ENCODE measurements around the gene NUDT4. TPM values are rescaled to one million over a fixed set of nuclear protein-coding genes. Genes with fewer than 3 reads are reported as not detected.

Gene NUDT4
- total and polyA plus RNA-seq, 2 of the 4 experiments (the other 2 are of a cell fraction): 23.6 to 25.6 TPM

DNA sequence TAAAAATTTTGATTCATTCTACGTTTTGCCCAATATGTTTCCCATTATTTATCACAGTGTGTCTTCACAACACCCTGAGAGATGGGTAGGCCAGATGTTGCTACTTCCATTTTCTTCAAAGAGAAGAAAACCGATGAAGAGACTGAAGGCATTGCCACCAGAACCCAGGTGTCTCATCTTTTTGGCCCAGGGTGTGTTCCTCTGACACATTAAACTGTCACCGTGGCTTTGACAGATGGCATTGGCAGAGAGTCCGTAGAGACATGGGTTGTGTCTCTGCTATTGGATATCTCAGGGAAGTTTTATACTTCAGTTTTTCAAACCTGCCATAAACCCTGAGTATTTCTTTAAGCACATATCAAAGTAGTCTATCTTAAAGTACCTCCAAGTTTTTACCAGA is 11.3 kb upstream of the NUDT4 start:
- Histone ChIP-seq H3K4ac (ENCODE audit: low read depth, low read length) (no peak overlapping the region), H3K4me2 (ENCODE audit: low read depth, low read length) (no peak overlapping the region), H3K9me3 (ENCODE audit: control insufficient read depth, insufficient read depth, low read length) (no peaks in the 10 kb centered on the region), H2BK15ac (ENCODE audit: low read depth, low read length) (no peak overlapping the region), H3K18ac (ENCODE audit: low read depth, low read length) (no peak overlapping the region), H3K27me3 (ENCODE audit: control insufficient read depth, insufficient read depth, low read length) (no peaks in the 10 kb centered on the region), H3K4me1 (ENCODE audit: control insufficient read depth, insufficient read depth, low read length) (no peaks in the 10 kb centered on the region), H3K79me1 (ENCODE audit: low read depth in 1 of 2, low read length in 2 of 2) (no peaks in the 10 kb centered on the region), H2AFZ (replicated peaks; ENCODE audit: low read length, poor library complexity) (no peak overlapping the region), H3K4me3 (ENCODE audit: insufficient read depth, low read depth, low read length) (no peak overlapping the region), H2BK120ac (ENCODE audit: low read depth, low read length) (no peak overlapping the region), H4K8ac (ENCODE audit: low read depth in 2 of 2, low read length in 2 of 2) (no peak overlapping the region), H3K9ac (ENCODE audit: low read depth, low read length) (no peak overlapping the region), H3K9me1 (ENCODE audit: insufficient read depth, low read length) (no peaks in the 10 kb centered on the region), H2BK5ac (ENCODE audit: low read depth, low read length, poor library complexity, severe bottlenecking) (no peak overlapping the region), H4K91ac (ENCODE audit: insufficient read depth, low read depth, low read length) (no peak overlapping the region), H3K23ac (ENCODE audit: low read depth, low read length) (no peak overlapping the region), H3K27ac (ENCODE audit: insufficient read depth, low read length) (no peak overlapping the region), H2AK9ac (replicated peaks; ENCODE audit: low read depth, low read length, poor library complexity) (no peak overlapping the region), H3K36me3 (ENCODE audit: control insufficient read depth, insufficient read depth, low read length) (no peaks in the 10 kb centered on the region), H3K14ac (replicated peaks; ENCODE audit: low read depth, low read length) (no peak overlapping the region), H2AK5ac (ENCODE audit: low read depth, low read length) (no peak overlapping the region), H2BK20ac (ENCODE audit: low read depth, low read length) (no peak overlapping the region), H3K56ac (ENCODE audit: extremely low read depth, insufficient read depth, low read length) (no peak overlapping the region), H4K20me1 (ENCODE audit: insufficient read depth, low read length) (no peaks in the 10 kb centered on the region), H4K5ac (ENCODE audit: low read depth, low read length) (no peak overlapping the region)
- POLR2A ChIA-PET (ENCODE audit: unreplicated experiment): no interaction called here
- no TSS peak for BruUV-seq (replicated peaks)
- dilution Hi-C loops (cut with HindIII; ENCODE audit: low sequenced_read_pairs, unreplicated experiment) (no loop called here), intact Hi-C loops (cut with micrococcal nuclease) (no loop called here), in situ Hi-C loops (cut with MboI; ENCODE audit: low sequenced_read_pairs) (no loop called here)
- WGBS, 2 experiments (ENCODE audit: extremely low coverage in 2 of 2, insufficient read length in 1 of 2): 100% methylated on average over 1 of the region's 4 CpGs; no CpG with 5 or more reads in 1 of the 2 experiments
- ATAC-seq (ENCODE audit: low read depth): no peak
- CTCF ChIA-PET: no interaction called here
- DNase-seq: no peak
- TF ChIP-seq, protein P1, sequence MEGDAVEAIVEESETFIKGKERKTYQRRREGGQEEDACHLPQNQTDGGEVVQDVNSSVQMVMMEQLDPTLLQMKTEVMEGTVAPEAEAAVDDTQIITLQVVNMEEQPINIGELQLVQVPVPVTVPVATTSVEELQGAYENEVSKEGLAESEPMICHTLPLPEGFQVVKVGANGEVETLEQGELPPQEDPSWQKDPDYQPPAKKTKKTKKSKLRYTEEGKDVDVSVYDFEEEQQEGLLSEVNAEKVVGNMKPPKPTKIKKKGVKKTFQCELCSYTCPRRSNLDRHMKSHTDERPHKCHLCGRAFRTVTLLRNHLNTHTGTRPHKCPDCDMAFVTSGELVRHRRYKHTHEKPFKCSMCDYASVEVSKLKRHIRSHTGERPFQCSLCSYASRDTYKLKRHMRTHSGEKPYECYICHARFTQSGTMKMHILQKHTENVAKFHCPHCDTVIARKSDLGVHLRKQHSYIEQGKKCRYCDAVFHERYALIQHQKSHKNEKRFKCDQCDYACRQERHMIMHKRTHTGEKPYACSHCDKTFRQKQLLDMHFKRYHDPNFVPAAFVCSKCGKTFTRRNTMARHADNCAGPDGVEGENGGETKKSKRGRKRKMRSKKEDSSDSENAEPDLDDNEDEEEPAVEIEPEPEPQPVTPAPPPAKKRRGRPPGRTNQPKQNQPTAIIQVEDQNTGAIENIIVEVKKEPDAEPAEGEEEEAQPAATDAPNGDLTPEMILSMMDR (conservative IDR thresholded peaks at IDR 0.05; ENCODE audit: low read depth, low read length): no peak
- no peak for TF ChIP-seq SMC3 (IDR thresholded peaks at IDR 0.05; ENCODE audit: low read depth, low read length)
- TF ChIP-seq NFE2L2 (IDR thresholded peaks at IDR 0.05; ENCODE audit: low read depth, low read length): no peak
- no peak for TF ChIP-seq POLR2A (IDR thresholded peaks at IDR 0.05; ENCODE audit: low read depth, low read length)
- TF ChIP-seq MXI1 (IDR thresholded peaks at IDR 0.05; ENCODE audit: borderline replicate concordance, low read depth, low read length): no peak
- TF ChIP-seq, protein P2, sequence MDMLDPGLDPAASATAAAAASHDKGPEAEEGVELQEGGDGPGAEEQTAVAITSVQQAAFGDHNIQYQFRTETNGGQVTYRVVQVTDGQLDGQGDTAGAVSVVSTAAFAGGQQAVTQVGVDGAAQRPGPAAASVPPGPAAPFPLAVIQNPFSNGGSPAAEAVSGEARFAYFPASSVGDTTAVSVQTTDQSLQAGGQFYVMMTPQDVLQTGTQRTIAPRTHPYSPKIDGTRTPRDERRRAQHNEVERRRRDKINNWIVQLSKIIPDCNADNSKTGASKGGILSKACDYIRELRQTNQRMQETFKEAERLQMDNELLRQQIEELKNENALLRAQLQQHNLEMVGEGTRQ (IDR thresholded peaks at IDR 0.05; ENCODE audit: low read depth, low read length): no peak
- TF ChIP-seq CEBPB (IDR thresholded peaks at IDR 0.05; ENCODE audit: low read depth, low read length): no peak
- TF ChIP-seq CHD1 (IDR thresholded peaks at IDR 0.05; ENCODE audit: low read depth, low read length): no peak
- no peak for TF ChIP-seq FOS (IDR thresholded peaks at IDR 0.05; ENCODE audit: low read depth, low read length)
- TF ChIP-seq, protein P3, sequence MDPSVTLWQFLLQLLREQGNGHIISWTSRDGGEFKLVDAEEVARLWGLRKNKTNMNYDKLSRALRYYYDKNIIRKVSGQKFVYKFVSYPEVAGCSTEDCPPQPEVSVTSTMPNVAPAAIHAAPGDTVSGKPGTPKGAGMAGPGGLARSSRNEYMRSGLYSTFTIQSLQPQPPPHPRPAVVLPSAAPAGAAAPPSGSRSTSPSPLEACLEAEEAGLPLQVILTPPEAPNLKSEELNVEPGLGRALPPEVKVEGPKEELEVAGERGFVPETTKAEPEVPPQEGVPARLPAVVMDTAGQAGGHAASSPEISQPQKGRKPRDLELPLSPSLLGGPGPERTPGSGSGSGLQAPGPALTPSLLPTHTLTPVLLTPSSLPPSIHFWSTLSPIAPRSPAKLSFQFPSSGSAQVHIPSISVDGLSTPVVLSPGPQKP (IDR thresholded peaks at IDR 0.05; ENCODE audit: borderline replicate concordance, low read depth, low read length): no peak
- TF ChIP-seq MAZ (IDR thresholded peaks at IDR 0.05; ENCODE audit: borderline replicate concordance, low read depth, low read length): no peak
- TF ChIP-seq BHLHE40 (IDR thresholded peaks at IDR 0.05; ENCODE audit: low read depth, low read length): no peak
- no peak for TF ChIP-seq RFX5 (IDR thresholded peaks at IDR 0.05; ENCODE audit: low read depth, low read length)

All from IMR-90 (cell line).